ENCODE measurements around the gene SLFN12.

The SLFN12 gene

GRCh38 chr17:35373984-35374765 lies 58.1 kb downstream of the SLFN12 start (continued):
- TF ChIP-seq ZNF624 (tag by site-specific recombination; IDR thresholded peaks at IDR 0.05), result no peak
- TF ChIP-seq ZNF433 (tag by site-specific recombination; IDR thresholded peaks at IDR 0.05; ENCODE audit: low read depth), result no peak
- TF ChIP-seq GLIS2 (tag by site-specific recombination; IDR thresholded peaks at IDR 0.05), result peak; percentile 34; the same call in 1 of the 2 replicates
- TF ChIP-seq ZNF830 (tag by site-specific recombination; IDR thresholded peaks at IDR 0.05; ENCODE audit: low read depth), result no peak
- no peak for TF ChIP-seq ZNF449 (tag by site-specific recombination; IDR thresholded peaks at IDR 0.05)
- peak; percentile 89; the same call in 1 of the 2 replicates for TF ChIP-seq ATF2 (tag by site-specific recombination; IDR thresholded peaks at IDR 0.05; ENCODE audit: low read depth)
- no peak for TF ChIP-seq FEZF1 (tag by site-specific recombination; IDR thresholded peaks at IDR 0.05)

GRCh38 chr17:35373534-35373983 lies 58.7 kb downstream of the SLFN12 start, which contains the start of gene SLFN11:
Gene SLFN11, minus strand, starts transcription at chr17:35373621. Its CDS starts 9,814 bp downstream, at chr17:35363807.
- H3K4me1 ChIP-seq (ENCODE audit: control insufficient read depth, insufficient read depth, low read length), result peaks cover 10% of the 10 kb centered on the region
- POLR2A ChIA-PET, result interaction anchor here (0.6 to 2.7 kb wide), 33 partner anchors 8 to 614 kb away, joined by 3 to 54 read pairs (median 5); partner anchors contain the start of genes PEX12, RAD51D, RFFL and SLFN12
- CTCF ChIA-PET, result interaction anchor here (0.7 to 2.7 kb wide), 4 partner anchors 60 to 390 kb away, joined by 3 to 8 read pairs (median 4); no protein-coding TSS in a partner anchor
- H3K9me3 ChIP-seq (ENCODE audit: control insufficient read depth, insufficient read depth, low read depth, low read length), result no peaks in the 10 kb centered on the region
- H3K4me3 ChIP-seq (ENCODE audit: low read depth, low read length), result peak within 1 kb of the TSS; percentile 88
- H3K36me3 ChIP-seq (ENCODE audit: control insufficient read depth in 2 of 2, insufficient read depth in 1 of 2, low read length in 2 of 2), result peaks cover 17 to 18% of the 10 kb centered on the region in 2 experiments
- H3K27ac ChIP-seq (ENCODE audit: extremely low read depth, low read depth, low read length), result peak within 1 kb of the TSS; percentile 100
- TF ChIP-seq ZNF488 (tag by site-specific recombination; IDR thresholded peaks at IDR 0.05) (no peak), ZNF341 (tag by site-specific recombination; IDR thresholded peaks at IDR 0.05; ENCODE audit: low read depth) (peak; percentile 44), ZNF302 (tag by site-specific recombination; IDR thresholded peaks at IDR 0.05; ENCODE audit: low read depth) (no peak), PRDM6 (tag by site-specific recombination; IDR thresholded peaks at IDR 0.05) (no peak), ZNF2 (tag by site-specific recombination; IDR thresholded peaks at IDR 0.05) (peak; percentile 10; the same call in 1 of the 2 replicates), ZBTB6 (tag by site-specific recombination; IDR thresholded peaks at IDR 0.05) (peak; percentile 72; the same call in 1 of the 2 replicates), GLIS1 (tag by site-specific recombination; IDR thresholded peaks at IDR 0.05) (peak; percentile 46; the same call in 1 of the 2 replicates), ZNF707 (tag by site-specific recombination; IDR thresholded peaks at IDR 0.05) (no peak), ZNF184 (tag by site-specific recombination; IDR thresholded peaks at IDR 0.05) (no peak), ZNF146 (tag by site-specific recombination; IDR thresholded peaks at IDR 0.05) (0 out of 2 replicates have a peak, but pooled peaks have one; percentile 50), ZNF701 (tag by site-specific recombination; IDR thresholded peaks at IDR 0.05) (no peak), ZNF23 (tag by site-specific recombination; IDR thresholded peaks at IDR 0.05; ENCODE audit: borderline replicate concordance) (no peak), ZBTB7A (tag by site-specific recombination; IDR thresholded peaks at IDR 0.05; ENCODE audit: low read depth) (no peak; the same call in none of the 2 replicates), BCL11A (tag by site-specific recombination; IDR thresholded peaks at IDR 0.05; ENCODE audit: low read depth) (no peak), ZNF664 (tag by site-specific recombination; IDR thresholded peaks at IDR 0.05) (no peak), ZNF558 (tag by site-specific recombination; IDR thresholded peaks at IDR 0.05) (0 out of 2 replicates have a peak, but pooled peaks have one; percentile 23), ZNF354C (tag by site-specific recombination; IDR thresholded peaks at IDR 0.05; ENCODE audit: borderline replicate concordance, low read depth) (no peak), ZNF239 (tag by site-specific recombination; IDR thresholded peaks at IDR 0.05) (no peak), ZSCAN4 (tag by site-specific recombination; IDR thresholded peaks at IDR 0.05) (no peak), ZNF654 (tag by site-specific recombination; IDR thresholded peaks at IDR 0.05; ENCODE audit: low read depth) (no peak), ZBTB21 (tag by site-specific recombination; IDR thresholded peaks at IDR 0.05) (peak; percentile 52; the same call in 1 of the 2 replicates)
